HG02884 (cell line): Measurements from ENCODE around the gene DIDO1.
"Not testable (repeated sequence)": the region's sequence is repeated elsewhere in the genome, so short reads cannot be mapped to it uniquely, and the experiment has no call there.

Source experiments
- ATAC-seq: cut with Tn5 transposase; IDR thresholded peaks from one replicate; pipeline ENCODE4 v1.9.1; 2021; ENCODE audit warnings: mild to moderate bottlenecking, moderate library complexity; ENCODE audit not compliant: unreplicated experiment

Gene DIDO1

GRCh38 chr20:62860391-62860923 lies 65.8 kb downstream of the DIDO1 start:
- ATAC-seq: no peak

GRCh38 chr20:62859721-62860120 lies 66.6 kb downstream of the DIDO1 start:
- no peak for ATAC-seq

- ATAC-seq: no peak
These were observed 68.1 kb downstream of the DIDO1 start for GRCh38 chr20:62858058-62858830.

- ATAC-seq: no peak
These were observed 69.2 kb downstream of the DIDO1 start for GRCh38 chr20:62856931-62857619.

GRCh38 chr20:62855120-62855519 lies 71.2 kb downstream of the DIDO1 start:
- no peak for ATAC-seq

- no peak for ATAC-seq
These were observed 72.2 kb downstream of the DIDO1 start for GRCh38 chr20:62854121-62854520.

- ATAC-seq: not testable (repeated sequence)
These were observed 73.0 kb downstream of the DIDO1 start for GRCh38 chr20:62853304-62853703.

GRCh38 chr20:62852841-62853240 lies 73.5 kb downstream of the DIDO1 start:
- no peak for ATAC-seq

GRCh38 chr20:62852196-62852595 lies 74.1 kb downstream of the DIDO1 start:
- ATAC-seq: no peak

GRCh38 chr20:62850333-62850974 lies 75.9 kb downstream of the DIDO1 start:
- no peak for ATAC-seq

GRCh38 chr20:62849431-62849830 lies 76.9 kb downstream of the DIDO1 start:
- no peak for ATAC-seq

- not testable (repeated sequence) for ATAC-seq
These were observed 77.4 kb downstream of the DIDO1 start for GRCh38 chr20:62848917-62849316.

- no peak for ATAC-seq
These were observed 80.0 kb downstream of the DIDO1 start for GRCh38 chr20:62846166-62846890.

GRCh38 chr20:62845416-62846160 lies 80.7 kb downstream of the DIDO1 start:
- no peak for ATAC-seq

GRCh38 chr20:62844182-62844581 lies 82.1 kb downstream of the DIDO1 start:
- ATAC-seq: no peak

- ATAC-seq: no peak
These were observed 82.6 kb downstream of the DIDO1 start for GRCh38 chr20:62843656-62844055.

- no peak for ATAC-seq
These were observed 84.5 kb downstream of the DIDO1 start for GRCh38 chr20:62841705-62842212.

GRCh38 chr20:62840244-62841197 lies 85.8 kb downstream of the DIDO1 start:
- no peak for ATAC-seq

GRCh38 chr20:62839816-62840215 lies 86.5 kb downstream of the DIDO1 start:
- ATAC-seq: no peak
